ENCODE data around the gene RPL36A.

The RPL36A gene

GRCh38 chrX:101442085-101442484 lies 51.3 kb downstream of the RPL36A start:
- DNase-seq (ENCODE audit: low read depth in 2 of 2), result no peak
